GM12878 (cell line): ENCODE results near the gene FNIP1. TPM values are rescaled to one million over a fixed set of nuclear protein-coding genes. Genes with fewer than 3 reads are reported as not detected.

Experiments
- ATF7 ChIP-seq: fragments of 450-650 bp; IDR thresholded peaks from 2 replicates; pipeline ENCODE4 v1.6.1; 2016; ENCODE audit warnings: low read depth, mild to moderate bottlenecking
- CEBPB ChIP-seq, 2 experiments: fragments of 150-350 bp in 1 of 2; IDR thresholded peaks; 2 replicates each; pipeline ENCODE4 v1.6.1; 2012 to 2014; ENCODE audit warnings: low read depth in 2 of 2, low read length in 2 of 2, borderline replicate concordance in 1 of 2, inconsistent platforms in 1 of 2
- FOXK2 ChIP-seq: fragments of 450-650 bp; IDR thresholded peaks from 2 replicates; pipeline ENCODE4 v1.6.1; 2017; ENCODE audit warnings: mild to moderate bottlenecking, moderate library complexity
- HDAC6 ChIP-seq: fragments of 200-600 bp; sonication (generic); IDR thresholded peaks from one replicate; pipeline ENCODE4 v1.8.0; 2017; ENCODE audit warnings: antibody characterized with exemption; ENCODE audit not compliant: unreplicated experiment
- MEF2A ChIP-seq: IDR thresholded peaks from 2 replicates; pipeline ENCODE4 v1.6.1; 2011; ENCODE audit warnings: low read depth, mild to moderate bottlenecking, low read length, moderate library complexity; ENCODE audit not compliant: insufficient read depth
- PAX8 ChIP-seq: fragments of 450-650 bp; IDR thresholded peaks from 2 replicates; pipeline ENCODE4 v1.6.1; 2017; ENCODE audit warnings: mild to moderate bottlenecking, moderate library complexity
- POLR2AphosphoS2 ChIP-seq: IDR thresholded peaks from 2 replicates; pipeline ENCODE4 v1.6.1; 2011; ENCODE audit warnings: low read depth, mild to moderate bottlenecking, low read length, improper control_type of control experiment, moderate library complexity
- SIN3A ChIP-seq: IDR thresholded peaks from 2 replicates; pipeline ENCODE4 v1.6.1; 2012; ENCODE audit warnings: low read depth, low read length, improper control_type of control experiment
- SMAD1 ChIP-seq: fragments of 450-650 bp; IDR thresholded peaks from 2 replicates; pipeline ENCODE4 v1.6.1; 2018; ENCODE audit warnings: mild to moderate bottlenecking, low read depth; ENCODE audit not compliant: partially characterized antibody
- SRF ChIP-seq, 2 experiments: IDR thresholded peaks; 2 replicates each; pipeline ENCODE4 v1.6.1; 2011; ENCODE audit warnings: low read depth in 2 of 2, low read length in 2 of 2, mild to moderate bottlenecking in 1 of 2, moderate library complexity in 1 of 2
- TCF3 ChIP-seq: IDR thresholded peaks from 2 replicates; pipeline ENCODE4 v1.6.1; 2012; ENCODE audit warnings: low read depth, mild to moderate bottlenecking, low read length, borderline replicate concordance; ENCODE audit not compliant: insufficient read depth
- TCF7 ChIP-seq: IDR thresholded peaks from 2 replicates; pipeline ENCODE4 v1.6.1; 2014; ENCODE audit warnings: antibody characterized with exemption, borderline replicate concordance
- ZNF274 ChIP-seq: IDR thresholded peaks from one replicate; pipeline ENCODE4 v1.8.0; 2011; ENCODE audit not compliant: insufficient read length, insufficient read depth
- ZNF622 ChIP-seq: fragments of 450-650 bp; IDR thresholded peaks from 2 replicates; pipeline ENCODE4 v1.6.1; 2017; ENCODE audit warnings: mild to moderate bottlenecking, inconsistent platforms
- polyA plus RNA-seq, 11 experiments: library from polyadenylated mRNA; depleted of rRNA in 4 of 11; unstranded in 6 of 11; stranded (reverse) in 5 of 11; fragments of >200 nt; fragmentation: Nextera tagmentation in 4 of 11; fragmentation: Illumina TruSeq in 1 of 11; extraction: Ambion mirVana in 4 of 11; extraction: Trizol in 1 of 11; gene quantifications; 1 replicate in 1 of 11; 2 replicates in 10 of 11; pipeline versions ENCODE4 v1.2.1 to v1.2.3, GENCODE V29; 2011 to 2016; ENCODE audit warnings: inconsistent platforms in 2 of 11, missing spikeins in 2 of 11, low read depth in 1 of 11
- total RNA-seq, 4 experiments: library from RNA; depleted of rRNA in 3 of 4; stranded (reverse); fragments of >200 nt in 3 of 4; fragmentation: Illumina TruSeq in 1 of 4; extraction: Trizol in 1 of 4; gene quantifications; 2 replicates each; pipeline versions ENCODE4 v1.2.1 to v1.2.3, GENCODE V29; 2013 to 2021
- TF ChIP-seq, protein P1 (sequence below): fragments of 450-650 bp; IDR thresholded peaks from 2 replicates; pipeline ENCODE4 v1.6.1; 2017; ENCODE audit warnings: mild to moderate bottlenecking
- TF ChIP-seq, protein P2 (sequence below): fragments of 450-650 bp; IDR thresholded peaks from 2 replicates; pipeline ENCODE4 v1.6.1; 2016; ENCODE audit warnings: mild to moderate bottlenecking
- TF ChIP-seq, protein P3 (sequence below): fragments of 450-650 bp; IDR thresholded peaks from 2 replicates; pipeline ENCODE4 v1.6.1; 2014; ENCODE audit warnings: mild to moderate bottlenecking
- TF ChIP-seq, protein P4 (sequence below): fragments of 450-650 bp; IDR thresholded peaks from 2 replicates; pipeline ENCODE4 v1.6.1; 2017; ENCODE audit warnings: mild to moderate bottlenecking, moderate library complexity

The FNIP1 gene
- total and polyA plus RNA-seq, 10 of the 15 experiments (the other 5 are each of a cell fraction or from before 2014, with no cell fraction given) = 4.3 to 18.0 (median 14.0) TPM

DNA sequence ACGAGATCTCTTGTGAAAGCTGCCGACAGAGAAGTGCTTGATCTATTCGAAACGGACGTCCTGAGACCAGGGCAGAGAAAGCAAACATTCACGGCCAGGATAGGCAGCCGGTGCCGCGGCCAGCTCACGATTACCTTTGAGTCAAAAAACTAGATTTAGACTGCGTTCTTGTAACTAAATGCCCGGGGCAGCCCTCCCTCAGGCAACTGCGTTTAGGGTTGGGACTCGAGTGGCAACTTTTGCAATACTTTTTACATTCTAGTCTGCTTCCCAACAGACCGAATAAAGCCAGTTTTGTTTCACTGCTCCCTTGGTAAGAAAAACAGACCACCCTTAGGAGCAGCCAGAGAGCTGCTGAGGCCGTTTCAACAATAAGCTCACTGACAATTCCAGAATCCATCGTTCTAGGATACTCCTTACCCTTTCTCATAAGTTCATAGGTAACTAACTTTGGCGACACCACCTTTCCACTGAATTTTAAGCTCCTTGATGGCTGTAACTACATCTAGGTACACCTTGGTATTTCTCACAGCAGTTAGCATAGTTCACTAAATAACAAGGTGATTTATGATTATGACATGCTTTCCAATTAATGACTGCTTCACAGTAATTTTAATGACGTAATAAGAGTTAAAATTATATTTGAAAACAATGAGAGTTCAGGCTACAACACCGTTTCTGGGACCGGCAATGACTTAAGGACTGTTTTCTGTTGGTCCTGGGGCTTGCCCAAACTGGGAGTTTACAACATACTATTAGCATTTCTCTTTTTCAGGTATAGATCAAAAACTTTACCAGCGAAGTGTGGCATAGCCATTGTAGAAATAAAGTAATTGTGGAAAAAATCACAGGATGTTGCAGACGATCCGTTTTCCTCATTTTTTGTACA, 160.9 kb downstream of the FNIP1 start (continued):
- TF ChIP-seq FOXK2 (no peak), TCF7 (no peak), ZNF274 (no peak), SRF (IDR thresholded peaks at IDR 0.05; ENCODE audit: low read depth in 2 of 2, low read length in 2 of 2) (no peak), HDAC6 (no peak), ATF7 (peak; percentile 97), SMAD1 (peak; percentile 93), PAX8 (peak; percentile 87; the same call in 1 of the 2 replicates), SIN3A (no peak), TCF3 (no peak), POLR2AphosphoS2 (peak; percentile 90; the same call in 1 of the 2 replicates), CEBPB (IDR thresholded peaks at IDR 0.05; ENCODE audit: borderline replicate concordance in 1 of 2, low read depth in 2 of 2, low read length in 2 of 2) (no peak), MEF2A (no peak), ZNF622 (no peak)
- TF ChIP-seq, protein P1, sequence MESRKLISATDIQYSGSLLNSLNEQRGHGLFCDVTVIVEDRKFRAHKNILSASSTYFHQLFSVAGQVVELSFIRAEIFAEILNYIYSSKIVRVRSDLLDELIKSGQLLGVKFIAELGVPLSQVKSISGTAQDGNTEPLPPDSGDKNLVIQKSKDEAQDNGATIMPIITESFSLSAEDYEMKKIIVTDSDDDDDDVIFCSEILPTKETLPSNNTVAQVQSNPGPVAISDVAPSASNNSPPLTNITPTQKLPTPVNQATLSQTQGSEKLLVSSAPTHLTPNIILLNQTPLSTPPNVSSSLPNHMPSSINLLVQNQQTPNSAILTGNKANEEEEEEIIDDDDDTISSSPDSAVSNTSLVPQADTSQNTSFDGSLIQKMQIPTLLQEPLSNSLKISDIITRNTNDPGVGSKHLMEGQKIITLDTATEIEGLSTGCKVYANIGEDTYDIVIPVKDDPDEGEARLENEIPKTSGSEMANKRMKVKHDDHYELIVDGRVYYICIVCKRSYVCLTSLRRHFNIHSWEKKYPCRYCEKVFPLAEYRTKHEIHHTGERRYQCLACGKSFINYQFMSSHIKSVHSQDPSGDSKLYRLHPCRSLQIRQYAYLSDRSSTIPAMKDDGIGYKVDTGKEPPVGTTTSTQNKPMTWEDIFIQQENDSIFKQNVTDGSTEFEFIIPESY = no peak
- TF ChIP-seq, protein P2, sequence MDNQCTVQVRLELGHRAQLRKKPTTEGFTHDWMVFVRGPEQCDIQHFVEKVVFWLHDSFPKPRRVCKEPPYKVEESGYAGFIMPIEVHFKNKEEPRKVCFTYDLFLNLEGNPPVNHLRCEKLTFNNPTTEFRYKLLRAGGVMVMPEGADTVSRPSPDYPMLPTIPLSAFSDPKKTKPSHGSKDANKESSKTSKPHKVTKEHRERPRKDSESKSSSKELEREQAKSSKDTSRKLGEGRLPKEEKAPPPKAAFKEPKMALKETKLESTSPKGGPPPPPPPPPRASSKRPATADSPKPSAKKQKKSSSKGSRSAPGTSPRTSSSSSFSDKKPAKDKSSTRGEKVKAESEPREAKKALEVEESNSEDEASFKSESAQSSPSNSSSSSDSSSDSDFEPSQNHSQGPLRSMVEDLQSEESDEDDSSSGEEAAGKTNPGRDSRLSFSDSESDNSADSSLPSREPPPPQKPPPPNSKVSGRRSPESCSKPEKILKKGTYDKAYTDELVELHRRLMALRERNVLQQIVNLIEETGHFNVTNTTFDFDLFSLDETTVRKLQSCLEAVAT = peak; percentile 78; the same call in 1 of the 2 replicates
- TF ChIP-seq, protein P3, sequence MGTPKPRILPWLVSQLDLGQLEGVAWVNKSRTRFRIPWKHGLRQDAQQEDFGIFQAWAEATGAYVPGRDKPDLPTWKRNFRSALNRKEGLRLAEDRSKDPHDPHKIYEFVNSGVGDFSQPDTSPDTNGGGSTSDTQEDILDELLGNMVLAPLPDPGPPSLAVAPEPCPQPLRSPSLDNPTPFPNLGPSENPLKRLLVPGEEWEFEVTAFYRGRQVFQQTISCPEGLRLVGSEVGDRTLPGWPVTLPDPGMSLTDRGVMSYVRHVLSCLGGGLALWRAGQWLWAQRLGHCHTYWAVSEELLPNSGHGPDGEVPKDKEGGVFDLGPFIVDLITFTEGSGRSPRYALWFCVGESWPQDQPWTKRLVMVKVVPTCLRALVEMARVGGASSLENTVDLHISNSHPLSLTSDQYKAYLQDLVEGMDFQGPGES = no peak
- TF ChIP-seq, protein P4, sequence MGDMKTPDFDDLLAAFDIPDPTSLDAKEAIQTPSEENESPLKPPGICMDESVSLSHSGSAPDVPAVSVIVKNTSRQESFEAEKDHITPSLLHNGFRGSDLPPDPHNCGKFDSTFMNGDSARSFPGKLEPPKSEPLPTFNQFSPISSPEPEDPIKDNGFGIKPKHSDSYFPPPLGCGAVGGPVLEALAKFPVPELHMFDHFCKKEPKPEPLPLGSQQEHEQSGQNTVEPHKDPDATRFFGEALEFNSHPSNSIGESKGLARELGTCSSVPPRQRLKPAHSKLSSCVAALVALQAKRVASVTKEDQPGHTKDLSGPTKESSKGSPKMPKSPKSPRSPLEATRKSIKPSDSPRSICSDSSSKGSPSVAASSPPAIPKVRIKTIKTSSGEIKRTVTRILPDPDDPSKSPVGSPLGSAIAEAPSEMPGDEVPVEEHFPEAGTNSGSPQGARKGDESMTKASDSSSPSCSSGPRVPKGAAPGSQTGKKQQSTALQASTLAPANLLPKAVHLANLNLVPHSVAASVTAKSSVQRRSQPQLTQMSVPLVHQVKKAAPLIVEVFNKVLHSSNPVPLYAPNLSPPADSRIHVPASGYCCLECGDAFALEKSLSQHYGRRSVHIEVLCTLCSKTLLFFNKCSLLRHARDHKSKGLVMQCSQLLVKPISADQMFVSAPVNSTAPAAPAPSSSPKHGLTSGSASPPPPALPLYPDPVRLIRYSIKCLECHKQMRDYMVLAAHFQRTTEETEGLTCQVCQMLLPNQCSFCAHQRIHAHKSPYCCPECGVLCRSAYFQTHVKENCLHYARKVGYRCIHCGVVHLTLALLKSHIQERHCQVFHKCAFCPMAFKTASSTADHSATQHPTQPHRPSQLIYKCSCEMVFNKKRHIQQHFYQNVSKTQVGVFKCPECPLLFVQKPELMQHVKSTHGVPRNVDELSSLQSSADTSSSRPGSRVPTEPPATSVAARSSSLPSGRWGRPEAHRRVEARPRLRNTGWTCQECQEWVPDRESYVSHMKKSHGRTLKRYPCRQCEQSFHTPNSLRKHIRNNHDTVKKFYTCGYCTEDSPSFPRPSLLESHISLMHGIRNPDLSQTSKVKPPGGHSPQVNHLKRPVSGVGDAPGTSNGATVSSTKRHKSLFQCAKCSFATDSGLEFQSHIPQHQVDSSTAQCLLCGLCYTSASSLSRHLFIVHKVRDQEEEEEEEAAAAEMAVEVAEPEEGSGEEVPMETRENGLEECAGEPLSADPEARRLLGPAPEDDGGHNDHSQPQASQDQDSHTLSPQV = no peak
